GM18517 (cell line): ENCODE data around the gene APOA1.

ENCODE experiments used
- ATAC-seq: cut with Tn5 transposase; IDR thresholded peaks from one replicate; pipeline ENCODE4 v1.9.1; 2021; ENCODE audit warnings: mild to moderate bottlenecking, moderate library complexity; ENCODE audit not compliant: unreplicated experiment

APOA1 gene

GRCh38 chr11:116791813-116792143 lies 45.6 kb downstream of the APOA1 start, which contains the start of gene APOA5:
Gene APOA5, minus strand, starts transcription at chr11:116791879. Its CDS starts 19 bp downstream, at chr11:116791860.
- no peak for ATAC-seq

- ATAC-seq, result no peak
Observed at GRCh38 chr11:116791002-116791812, 46.2 kb downstream of the APOA1 start.

GRCh38 chr11:116790167-116791001 lies 47.0 kb downstream of the APOA1 start:
- no peak for ATAC-seq

GRCh38 chr11:116788975-116789374 lies 48.4 kb downstream of the APOA1 start:
- ATAC-seq, result no peak

- ATAC-seq, result no peak
Observed at GRCh38 chr11:116788534-116788933, 48.9 kb downstream of the APOA1 start.

GRCh38 chr11:116787786-116788486 lies 49.5 kb downstream of the APOA1 start, which contains the start of gene ZPR1:
Gene ZPR1, minus strand, starts transcription at chr11:116788023. Its CDS starts 33 bp downstream, at chr11:116787990.
- peak; percentile 76 for ATAC-seq

- ATAC-seq, result no peak
Observed at GRCh38 chr11:116787436-116787785, 50.0 kb downstream of the APOA1 start.

GRCh38 chr11:116786966-116787365 lies 50.5 kb downstream of the APOA1 start:
- no peak for ATAC-seq

GRCh38 chr11:116786326-116786725 lies 51.1 kb downstream of the APOA1 start:
- ATAC-seq, result no peak
